TTC549 (cell line): ENCODE data around the gene NAV2.
"Not testable (repeated sequence)": the region's sequence is repeated elsewhere in the genome, so short reads cannot be mapped to it uniquely, and the experiment has no call there.

Source experiments
- FAIRE-seq: peaks from 2 replicates; lab custom pipeline; 2012; peaks lifted over from hg19 to GRCh38; lab: Jason Lieb, UNC

Gene NAV2

DNA sequence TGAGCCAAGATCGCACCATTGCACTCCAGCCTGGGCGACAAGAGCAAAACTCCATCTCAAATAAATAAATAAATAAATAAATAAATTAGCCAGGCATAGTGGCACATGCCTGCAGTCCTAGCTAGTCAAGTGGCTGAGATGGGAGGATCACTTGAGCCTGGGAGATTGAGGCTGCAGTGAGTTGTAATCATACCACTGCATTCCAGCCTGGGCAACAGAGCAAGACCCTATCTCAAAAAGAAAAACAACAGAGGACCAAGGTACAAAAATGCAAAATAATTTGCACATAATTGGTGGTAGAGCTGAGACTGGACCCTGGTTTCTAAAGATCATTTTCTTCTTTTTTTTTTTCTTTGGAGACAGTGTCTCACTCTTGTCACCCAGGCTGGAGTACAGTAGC lies 294.0 kb downstream of the NAV2 start:
- FAIRE-seq = not testable (repeated sequence)

DNA sequence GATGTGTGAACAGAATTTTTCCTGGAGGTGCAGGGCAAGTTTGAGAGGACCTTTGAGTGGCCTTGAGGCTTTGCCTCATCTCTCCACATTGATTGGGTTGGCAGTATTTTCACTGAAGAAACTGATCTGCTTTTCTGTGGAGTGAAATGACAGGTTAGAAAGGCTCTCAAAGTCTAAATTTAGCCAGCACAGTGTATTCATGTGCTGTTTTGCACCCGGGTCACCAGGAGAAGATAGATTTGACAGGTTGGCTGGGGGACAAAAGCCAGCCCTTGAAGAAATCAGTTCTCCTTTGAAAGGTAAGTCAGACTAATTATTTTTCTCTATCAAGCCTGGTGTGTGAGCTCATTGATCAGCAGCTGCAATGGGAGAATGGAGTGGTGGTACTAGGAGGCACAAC lies 294.7 kb downstream of the NAV2 start:
- FAIRE-seq = no peak

DNA sequence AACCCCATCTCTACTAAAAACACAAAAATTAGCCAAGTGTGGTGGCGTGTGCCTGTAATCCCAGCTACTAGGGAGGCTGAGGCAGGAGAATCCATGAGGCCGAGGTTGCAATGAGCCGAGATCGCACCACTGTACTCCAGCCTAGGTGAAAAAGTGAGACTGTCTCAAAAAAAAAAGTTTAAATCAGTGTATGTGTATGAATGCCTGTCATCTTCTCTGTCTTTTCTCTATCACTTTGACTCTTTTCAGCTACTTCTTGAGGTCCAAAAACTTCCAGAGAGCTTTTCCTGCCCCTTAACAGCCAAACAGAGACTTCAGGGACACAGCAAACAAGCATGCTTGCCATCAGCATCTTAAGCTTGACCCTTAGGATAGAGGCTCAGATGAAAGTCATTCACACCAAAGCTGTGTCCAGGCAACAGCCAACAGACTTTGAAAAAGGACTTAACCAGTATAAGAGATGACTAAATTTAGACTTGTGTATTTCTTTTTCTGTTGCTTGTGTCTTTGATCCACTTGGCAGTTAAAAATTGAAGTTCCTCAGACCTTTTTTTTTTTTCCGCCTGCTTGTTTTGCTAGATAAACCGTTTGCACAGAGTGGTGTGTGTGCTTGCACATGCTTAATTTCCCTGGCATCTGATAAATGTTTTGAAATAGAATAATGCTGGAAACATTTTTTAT lies 295.7 kb downstream of the NAV2 start:
- no peak for FAIRE-seq

DNA sequence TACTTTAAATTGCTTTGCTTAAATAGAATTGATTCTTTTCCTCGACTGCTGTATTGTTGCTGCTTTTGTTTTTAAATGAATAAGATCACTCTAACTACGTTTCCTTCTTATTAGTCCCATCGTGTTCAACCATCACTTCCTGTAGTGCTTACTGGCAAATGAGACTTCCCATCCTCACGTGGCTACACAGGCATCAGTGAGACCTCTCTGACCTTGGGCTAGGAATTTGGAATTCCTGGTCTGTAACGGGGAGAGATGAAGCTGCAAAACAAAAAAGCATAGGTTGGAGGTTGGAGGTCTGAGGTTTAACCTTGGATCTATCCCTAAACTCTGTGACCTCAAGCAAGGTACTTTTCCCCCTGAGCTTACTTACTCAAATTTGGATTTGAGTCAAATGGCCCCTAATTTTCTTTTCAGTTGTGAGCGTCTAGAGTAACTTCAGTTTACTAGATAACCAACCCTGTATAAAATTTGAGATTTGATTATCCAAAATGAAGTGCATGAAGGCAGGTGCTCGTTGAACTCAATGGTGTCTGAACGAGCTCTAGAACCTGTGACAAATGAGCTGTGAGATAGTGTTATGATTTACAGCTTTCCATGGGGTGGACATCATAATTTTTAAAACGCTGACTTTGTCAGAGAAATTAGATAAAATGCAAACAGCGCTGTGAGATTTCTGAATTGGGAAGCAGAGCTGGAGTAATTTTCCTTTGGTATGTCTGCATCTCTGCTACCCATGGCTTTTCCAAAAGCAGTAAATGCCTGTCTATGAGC lies 296.4 kb downstream of the NAV2 start:
- no peak for FAIRE-seq

DNA sequence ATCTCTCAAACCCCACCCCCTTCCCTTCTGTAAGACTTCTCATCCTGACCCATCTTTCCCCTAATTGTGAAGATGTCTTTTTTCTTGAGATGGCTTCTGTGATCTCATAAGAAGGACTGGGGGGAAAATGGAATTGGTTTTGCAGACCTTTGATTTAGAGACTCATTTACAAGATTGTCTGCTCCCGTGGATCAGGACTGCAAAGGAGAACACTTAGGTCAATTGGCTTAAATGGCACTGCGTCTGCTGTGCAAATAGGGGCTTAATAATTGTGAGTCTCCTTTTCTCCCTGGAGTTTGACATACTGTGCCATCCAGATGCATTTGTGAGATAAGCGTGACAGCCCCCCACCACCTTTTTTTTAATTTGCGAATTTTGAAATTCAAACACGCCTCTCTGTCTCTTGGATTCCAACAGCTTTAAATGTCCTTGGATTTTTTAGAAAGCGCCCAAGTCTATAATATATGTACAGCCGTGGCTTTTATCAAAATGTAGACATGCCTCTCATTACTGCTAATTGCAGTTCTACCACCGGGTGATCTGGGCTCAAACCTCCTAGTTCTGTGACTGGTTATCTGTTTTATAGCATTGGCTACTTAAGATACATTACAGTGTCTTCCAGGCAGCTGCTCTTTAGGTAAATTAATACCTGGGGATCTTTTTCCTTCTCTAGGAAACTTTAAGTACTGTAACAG lies 297.7 kb downstream of the NAV2 start:
- FAIRE-seq = no peak

DNA sequence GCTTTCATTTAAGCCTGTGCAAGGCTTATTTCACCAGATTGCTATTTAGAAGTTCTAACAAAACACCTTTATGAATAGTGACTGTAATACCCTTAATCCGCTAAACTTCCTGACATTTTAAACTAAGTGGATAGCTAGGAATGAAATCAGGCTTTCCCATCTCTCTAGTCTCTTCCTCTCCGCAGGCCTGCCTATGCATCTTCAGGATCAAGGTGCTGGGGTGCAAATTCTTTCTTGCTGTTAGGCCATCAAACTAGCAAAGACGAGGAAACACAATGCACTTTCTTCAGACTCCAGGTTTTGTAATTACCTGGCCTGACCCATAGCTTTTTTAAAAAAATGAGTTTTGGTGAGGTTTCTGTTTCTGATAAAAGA lies 298.2 kb downstream of the NAV2 start:
- no peak for FAIRE-seq

DNA sequence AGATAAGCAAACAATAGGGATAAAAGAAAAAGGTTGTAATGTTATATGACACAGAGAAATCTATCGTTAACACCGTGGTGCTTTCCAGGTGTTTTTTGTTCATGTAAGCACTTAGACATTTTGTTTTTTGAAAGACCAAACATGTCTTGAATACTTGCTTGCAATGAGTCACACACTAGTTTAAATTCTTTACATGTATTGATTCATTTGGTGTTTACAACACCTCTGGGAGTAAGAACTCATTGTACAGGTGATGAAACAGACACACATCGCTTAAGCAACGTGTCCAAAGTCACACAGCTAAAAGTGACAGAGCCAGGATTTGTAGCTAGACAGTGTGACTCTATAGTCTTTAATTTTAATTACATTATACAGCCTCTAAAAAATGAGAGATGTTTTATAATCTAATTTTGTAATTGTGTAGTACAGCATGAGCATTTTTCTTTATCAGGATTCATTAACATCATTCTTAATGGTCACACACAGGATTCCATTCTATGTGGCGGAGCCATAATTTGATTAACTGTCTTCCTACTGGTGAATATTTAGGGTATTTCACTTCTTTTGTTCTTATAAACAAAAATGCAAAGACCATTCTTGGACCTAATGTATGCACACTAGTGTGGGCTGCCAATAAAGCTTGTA lies 298.8 kb downstream of the NAV2 start:
- no peak for FAIRE-seq

DNA sequence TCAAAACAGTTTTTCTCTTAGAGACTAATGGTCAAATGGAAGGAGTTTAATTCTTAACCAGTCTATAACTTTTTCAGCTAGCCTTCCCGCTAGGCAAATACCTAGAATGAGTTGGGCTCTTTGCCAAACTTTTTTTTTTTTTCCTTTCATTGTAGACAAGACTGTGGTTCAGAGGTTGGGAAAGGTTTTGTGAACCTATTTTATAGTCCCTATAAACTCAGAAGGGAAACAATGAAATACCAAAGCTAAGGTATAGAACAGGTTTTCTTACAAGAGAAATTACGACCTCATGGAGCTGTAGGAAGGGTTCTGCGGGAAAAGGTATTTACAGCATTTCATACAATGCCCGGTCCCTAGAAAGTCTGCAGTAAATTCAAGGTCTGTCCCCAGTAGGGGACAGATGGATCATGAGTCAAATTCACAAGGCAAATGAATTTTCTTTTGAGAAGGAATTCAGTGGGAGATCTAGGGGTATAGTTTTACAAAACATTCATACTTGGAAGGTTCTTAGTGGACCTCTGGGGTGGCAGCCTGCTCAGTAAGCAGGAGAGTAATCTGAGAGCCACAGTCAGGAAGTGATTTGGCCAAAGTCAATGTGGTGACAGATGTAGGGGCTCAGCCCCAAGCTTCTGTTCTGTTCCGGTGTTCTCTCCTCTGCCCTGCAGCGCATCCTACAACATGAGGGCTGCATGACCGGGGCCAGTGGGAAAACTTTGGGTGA lies 300.9 kb downstream of the NAV2 start:
- FAIRE-seq = no peak

DNA sequence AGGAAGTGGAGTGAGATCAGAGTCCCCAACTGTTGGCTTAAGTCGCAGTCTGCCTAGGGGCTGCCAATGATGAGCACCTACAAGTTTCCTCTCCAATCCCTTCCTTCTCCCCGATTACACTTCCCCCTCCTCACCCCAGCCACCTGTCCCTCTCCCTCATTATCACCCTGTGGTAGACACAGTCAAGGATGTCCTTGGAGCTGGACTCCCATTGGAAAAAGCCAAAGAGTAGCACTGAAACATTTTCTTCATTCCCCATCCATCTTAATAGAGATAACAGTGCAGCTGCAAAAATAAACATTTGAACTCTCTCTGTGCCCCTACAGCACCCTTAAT lies 301.4 kb downstream of the NAV2 start:
- no peak for FAIRE-seq

DNA sequence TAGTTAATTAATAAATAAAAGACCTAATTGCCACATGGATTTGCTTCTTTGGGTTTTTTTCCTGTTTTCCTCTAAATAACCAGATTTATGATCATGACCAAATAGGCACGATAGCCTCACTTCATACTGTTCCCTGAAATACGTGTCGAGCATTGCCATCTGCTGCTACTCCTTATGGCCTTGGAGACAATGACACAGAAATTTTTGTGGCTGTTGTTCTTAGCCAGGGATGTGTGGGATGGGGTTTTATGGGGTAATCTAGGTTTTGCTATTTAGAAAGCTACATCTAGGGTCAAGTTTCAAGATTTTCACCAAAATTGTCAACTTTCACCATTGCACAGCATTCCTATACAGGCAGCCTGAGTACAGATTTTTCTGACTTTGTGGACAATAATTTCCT lies 302.5 kb downstream of the NAV2 start:
- no peak for FAIRE-seq

DNA sequence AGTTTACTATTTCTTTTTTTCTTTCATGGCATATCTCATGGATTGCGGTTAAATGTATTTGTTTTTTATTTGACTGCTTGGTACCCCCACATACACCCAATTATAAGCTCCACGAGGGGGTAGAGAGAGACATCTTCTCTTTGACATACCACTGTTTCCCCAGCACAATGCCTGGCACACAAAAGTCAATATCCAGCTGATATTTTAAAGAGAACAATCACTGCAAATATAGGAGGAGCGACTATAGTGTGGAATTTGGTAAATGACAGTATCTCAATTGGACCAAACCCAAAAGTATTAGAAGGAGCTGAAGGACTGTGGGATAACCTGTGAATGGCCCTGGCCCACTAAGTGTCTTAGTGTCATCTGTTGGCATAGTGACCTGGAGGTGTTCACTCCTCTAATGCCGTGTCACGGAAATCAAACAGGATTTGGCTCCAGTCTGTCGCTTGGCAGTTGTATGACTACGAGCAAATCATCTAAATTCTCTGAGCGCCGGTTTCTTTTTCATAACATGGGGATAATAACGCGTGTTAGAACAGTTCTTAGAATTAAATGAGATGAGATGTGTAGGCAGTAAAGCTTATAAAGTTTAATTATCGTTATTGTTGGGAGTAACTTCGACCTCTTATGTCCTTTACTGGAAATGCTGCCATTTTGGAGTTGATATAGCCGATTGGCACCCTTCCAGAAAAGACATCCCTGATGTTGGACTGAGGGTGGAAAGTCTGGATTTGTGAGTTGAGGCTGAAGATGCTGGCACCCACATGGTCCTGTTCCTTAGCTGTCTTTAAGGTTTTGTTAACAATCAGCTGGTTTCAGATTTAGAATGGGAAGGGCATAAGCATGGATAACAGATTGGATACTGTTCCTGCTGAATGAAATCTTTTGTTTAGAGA lies 303.1 kb downstream of the NAV2 start:
- no peak for FAIRE-seq

DNA sequence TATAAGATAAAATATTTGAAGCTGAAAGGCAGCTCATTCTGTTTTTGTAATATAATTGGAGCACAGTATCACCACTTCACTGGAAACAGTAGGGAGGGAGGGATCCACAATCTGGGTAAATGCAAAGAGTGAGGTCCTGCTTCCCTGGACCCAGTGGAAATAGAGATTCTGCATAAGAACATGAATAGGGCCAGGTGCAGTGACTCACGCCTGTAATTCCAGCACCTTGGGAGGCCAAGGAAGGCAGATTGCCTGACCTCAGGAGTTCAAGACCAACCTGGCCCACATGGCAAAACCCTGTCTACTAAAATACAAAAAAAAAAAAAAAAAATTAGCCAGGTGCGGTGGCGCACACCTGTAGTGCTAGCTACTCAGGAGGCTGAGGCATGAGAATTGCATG lies 303.9 kb downstream of the NAV2 start:
- no peak for FAIRE-seq

DNA sequence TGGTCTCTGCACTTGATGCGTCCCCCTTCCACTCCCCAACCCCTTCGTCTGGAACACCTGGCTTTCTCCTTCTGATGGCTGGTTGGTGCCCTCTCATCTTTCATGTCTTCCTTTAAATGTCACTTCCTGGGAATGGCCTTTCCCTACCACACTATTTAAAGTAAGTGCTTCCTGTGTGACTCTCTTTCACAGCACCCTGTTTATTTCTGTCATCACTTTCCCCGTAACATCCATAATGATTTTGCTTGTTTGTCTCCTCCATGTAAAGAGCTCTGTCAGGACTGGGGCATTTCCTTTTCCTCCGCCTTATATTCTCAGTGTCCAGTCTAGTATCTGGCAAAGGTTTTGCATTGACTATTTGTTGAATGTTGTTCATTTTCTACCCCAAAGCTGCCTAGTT lies 304.7 kb downstream of the NAV2 start:
- no peak for FAIRE-seq

DNA sequence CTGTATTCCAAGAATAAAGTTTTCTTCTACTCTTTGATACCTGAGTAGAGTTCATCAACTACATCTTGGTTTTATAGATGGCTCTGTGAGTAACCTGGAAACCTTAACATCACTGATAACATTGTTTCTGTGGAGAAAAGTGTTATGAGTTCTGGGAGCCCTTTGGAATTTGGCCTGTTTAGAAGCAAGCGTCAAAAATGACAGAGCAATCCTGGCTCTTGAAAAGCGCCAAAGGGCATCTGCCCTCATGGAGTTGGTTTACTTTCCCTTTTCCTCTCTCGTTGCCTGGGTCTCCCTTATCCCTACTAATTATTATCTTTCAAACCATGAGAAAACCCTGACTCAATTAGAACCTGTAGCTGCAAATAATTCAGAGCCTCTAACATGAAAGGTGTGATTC lies 307.6 kb downstream of the NAV2 start:
- no peak for FAIRE-seq

DNA sequence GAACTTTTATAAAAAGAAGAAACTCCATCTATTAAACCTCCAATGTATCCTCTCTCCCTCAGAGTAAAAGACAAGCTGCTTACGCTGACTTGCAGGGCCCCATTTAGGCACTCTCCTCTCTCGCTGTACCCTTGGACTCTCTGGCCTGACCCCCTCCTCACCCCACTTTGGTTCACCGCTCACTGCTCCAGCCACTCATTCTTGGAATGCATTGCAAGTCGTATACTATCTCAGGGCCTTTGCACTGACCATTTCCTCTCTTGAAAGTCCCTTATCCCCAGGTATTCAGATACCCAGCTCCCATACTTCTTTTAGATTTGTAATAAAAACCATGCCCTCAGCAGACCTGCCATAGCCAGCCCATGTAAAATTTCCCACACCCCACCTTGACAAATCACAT lies 308.1 kb downstream of the NAV2 start:
- FAIRE-seq = no peak

DNA sequence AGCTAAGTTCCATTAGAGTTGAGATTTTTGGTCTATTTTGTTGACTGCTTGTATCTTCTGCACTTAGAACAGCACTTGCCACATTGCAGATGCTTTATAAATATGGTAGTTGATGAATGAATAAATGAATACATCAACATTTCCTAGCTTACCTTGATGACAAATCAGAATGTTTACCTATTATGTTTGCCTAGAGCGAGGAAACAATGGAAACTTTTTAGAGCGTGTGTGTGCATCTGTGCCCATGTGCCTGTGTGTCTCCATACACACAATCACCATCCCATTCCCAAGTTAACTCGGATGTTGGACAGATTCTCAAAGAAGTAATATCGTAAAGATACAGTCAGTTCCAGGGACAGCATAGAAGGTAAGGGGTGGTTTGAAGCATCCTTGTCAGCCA lies 308.6 kb downstream of the NAV2 start:
- no peak for FAIRE-seq

DNA sequence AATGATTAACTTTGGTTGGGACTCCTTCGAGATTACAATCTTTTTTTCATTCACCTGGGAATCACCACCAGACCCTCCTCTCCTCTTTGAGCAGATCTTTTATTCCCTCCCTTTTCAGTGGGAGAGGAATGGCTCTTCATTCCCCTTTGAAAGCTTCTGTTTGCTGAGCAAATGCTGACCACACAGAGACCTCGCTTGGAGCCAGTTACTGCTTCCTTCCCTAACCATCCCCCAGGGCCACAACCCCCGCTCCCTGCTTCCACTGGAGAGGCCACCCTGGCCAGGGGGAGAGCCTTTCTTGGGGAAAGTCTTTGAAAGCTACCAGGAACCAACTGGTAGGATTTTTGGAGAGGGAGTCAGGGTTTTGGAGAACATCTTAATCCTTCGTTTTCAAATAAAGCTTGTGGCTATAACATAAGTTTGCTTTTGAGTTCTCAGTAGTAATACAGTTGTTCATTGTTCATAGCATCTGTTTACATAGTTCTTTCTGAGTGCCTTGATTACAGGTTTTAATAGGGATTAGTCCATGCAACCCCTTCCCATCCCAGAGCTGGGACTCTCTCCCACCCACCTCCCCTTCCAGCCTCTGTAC lies 309.2 kb downstream of the NAV2 start:
- FAIRE-seq = no peak

DNA sequence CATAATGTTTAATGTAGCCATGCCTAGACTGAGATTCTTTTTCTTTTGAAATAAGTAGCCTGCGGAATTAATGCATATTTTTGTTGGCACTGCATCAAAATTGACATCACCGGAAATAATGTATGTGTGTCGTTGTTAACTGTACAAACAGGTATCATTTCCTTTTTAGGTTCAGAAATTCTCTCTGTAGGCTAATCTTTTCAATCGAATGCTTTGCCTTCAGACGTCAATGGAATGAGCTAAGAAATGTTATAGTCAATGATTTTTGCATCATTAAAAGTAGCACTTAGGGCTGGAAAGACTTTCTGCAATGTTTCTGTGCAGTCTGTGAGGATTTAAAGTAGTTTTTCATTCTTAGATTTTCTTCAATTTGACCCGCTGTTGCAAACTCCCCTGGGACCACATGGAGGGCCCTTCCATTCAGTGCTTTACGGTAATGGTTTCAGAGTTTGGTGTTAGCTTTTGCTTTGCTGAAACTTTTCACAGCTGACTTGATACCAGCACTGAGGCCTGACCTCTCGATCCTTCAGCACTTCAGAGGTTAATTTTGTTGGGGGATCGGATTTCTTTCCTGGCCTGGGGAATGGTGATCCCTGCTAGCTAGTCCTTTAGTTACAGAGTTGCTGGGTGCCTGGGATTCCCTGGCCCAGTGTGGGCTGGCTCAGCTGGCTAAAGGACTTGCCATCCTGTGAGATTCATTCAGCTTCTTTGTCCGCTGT lies 309.9 kb downstream of the NAV2 start:
- no peak for FAIRE-seq

DNA sequence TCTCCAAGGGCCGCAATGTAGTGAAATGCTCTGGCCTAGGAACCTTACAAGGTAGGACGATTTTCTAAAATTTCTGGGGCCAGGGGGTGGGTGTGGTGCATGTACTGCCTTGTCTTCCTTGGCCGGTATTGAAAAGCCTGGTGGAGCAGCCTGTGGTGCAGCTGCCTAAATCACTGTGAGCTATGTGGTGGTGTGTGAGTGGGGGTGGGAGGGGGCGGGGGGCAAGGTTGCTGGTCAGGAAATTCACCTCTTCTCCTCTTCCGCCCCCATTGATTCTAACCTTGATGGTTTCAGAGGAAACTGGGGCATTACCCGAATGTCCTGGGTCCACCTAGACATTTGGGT lies 310.4 kb downstream of the NAV2 start:
- FAIRE-seq = no peak

DNA sequence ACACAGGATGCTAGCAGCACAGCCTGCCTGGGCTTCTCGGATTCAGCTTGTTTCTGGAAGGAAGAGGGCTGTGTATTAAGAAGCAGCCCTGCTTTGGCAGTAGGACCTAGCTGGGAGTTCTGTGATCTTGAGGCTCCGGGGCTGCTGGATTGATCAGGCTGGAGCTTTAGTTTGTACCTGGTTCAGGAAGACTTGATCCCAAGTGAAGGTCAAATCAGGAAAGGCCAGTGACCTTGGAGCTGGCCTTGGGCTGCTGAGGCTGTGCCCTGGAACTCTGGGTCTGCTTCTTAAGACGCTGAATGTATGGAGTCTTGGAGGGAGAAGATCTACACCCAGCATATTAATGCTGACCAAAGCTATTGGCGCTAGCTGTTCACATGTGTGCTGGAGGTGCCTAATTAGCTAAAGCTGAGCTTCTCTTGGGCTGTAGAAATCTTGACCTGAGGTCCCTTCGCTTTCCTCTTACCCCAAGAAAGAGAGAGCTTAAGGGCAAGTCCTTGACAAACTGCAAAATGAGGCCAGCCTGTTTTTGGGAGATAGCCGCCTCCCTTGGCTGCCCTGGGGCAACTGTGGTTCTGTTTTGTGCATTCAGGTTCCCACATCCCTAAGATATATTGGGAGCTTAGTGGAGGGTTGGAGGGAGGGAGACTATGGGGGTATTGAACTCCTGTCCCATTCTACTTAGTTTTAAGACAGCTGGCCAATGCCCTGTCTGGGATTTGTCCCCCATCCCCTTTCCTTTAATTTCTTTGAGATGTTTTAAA lies 311.7 kb downstream of the NAV2 start:
- no peak for FAIRE-seq
